ENCODE data around the gene PKM.
A peak's percentile ranks its signal among the peaks of the same experiment; 100 is the strongest.
"Not testable (repeated sequence)": the region's sequence is repeated elsewhere in the genome, so short reads cannot be mapped to it uniquely, and the experiment has no call there.

PKM gene

DNA sequence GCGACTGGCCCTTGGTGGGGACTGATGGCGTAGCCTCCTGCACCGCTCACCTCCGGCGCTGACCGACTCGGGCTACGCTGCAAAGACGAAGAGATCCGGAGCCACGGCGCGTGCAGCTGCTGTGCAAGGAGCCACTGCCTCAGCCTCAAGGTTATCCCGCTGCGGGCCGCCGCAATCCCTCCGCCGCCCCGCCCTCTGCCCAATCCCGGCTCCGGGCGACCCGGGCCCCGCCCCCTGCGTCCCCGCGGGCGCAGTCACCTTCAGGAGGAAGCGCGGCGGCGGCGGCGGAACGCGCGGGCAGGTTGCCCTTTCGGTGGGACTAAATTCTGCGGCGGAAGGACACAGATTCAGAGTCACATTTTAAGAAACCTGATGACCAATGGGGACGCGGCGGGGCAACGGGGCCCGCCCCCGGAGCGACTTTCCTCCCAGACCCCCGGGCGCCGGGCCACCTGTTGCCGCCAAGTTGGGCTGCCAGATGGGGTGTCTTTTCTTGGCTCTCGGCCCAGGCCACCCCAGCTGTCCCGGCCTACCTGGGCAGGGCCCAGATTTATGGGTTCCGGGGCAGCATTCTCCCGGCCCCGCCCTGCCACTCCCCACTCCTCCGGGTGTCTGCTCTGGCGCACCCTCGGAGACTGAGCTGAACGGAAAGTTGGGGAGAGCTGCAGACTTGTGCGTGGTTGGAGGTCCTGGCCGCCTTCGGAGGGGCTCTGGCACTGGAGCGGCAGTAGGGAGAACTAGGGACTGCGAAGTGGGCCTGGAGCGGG, at the start of gene PKM:
PKM (minus strand) TSS at position 125 of the 767 bp plus-strand sequence. CDS start 12,093 bp downstream, outside the sequence.
- DNase-seq (ENCODE audit: low spot score), result peak; percentile 98

DNA sequence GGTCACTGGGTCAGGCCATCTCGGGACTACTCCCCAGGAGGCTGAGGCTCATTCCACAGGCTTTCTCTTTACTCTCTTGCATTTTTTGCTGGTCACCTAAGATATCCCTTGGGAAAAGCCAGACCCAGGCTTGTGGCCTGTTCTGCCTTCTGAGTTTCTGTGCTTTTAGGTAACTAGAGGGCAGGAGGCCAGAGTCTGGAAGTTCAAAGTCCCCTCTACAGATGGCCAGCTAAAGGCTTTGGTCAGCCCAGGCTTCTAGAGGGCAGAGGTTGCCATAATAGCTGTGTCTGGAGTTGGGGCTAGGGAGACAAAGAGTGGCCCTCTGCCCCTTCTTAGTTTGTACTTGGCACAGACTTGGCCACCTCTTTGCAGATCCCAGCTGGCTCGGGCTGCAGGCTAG, 49.8 kb upstream of the PKM start:
- no peak for DNase-seq (ENCODE audit: low spot score)

DNA sequence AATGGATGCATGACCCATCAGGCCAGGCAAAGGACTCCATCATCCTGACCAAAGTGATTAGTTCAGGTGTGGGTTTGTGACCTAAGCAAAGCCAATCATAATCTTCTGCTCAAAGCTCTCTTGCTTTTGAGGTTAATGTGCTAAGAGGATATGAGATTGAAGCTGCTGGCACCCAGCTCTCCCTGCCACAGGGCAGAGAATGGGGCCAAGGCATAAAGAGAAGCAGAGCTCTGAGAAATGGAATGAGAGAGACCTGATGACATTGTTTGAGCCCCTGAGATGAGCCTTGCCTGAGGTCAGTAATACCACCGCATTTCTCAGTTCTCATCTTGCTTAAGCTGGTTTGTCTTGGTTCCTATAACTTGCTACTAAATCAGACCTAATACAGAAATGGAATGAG, 47.7 kb upstream of the PKM start:
- DNase-seq (ENCODE audit: low spot score), result no peak

DNA sequence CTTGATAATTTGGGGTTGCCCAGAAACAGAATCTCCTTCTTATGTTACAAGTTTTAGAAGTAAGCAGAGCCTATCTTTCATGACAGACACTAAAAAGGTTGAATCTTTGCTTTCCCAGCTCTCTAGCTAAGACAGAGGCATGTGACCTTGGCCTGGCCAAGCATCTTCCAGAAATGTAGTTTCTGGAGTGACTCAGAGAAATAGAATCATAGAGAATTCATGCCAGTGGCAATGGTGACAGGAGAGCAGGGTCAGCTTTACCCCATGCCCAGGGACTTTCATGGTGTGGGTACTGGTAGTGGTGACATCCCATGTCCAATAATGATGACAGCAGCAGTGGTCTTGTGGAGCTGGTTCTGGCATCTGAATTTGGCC, 45.3 kb upstream of the PKM start:
- DNase-seq (ENCODE audit: low spot score), result no peak

DNA sequence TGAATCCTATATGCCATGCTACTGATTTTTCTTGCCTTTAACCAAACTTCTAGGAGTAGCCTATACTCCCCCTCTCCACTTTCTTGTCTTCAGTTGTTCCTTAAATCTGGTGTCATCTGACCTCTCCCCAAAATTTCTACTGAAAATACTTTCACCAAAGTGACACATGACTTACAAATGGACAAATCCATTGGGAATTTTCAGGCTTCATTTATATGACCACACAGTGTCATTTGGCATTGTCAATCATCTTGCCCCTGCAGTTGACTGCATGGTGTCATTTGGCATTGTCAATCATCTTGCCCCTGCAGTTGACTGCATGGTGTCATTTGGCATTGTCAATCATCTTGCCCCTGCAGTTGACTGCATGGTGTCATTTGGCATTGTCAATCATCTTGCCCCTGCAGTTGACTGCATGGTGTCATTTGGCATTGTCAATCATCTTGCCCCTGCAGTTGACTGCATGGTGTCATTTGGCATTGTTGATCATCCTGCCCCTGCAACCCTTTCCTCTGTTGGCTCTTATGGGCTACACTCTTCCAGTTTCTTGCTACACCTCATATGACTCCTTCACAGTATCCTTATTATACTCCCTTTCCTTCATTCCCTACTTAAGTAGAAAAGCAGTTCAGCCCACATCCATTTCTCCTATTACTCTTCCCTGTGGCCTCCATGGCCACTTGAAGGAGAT, 44.8 kb upstream of the PKM start:
- not testable (repeated sequence) for DNase-seq (ENCODE audit: low spot score)

DNA sequence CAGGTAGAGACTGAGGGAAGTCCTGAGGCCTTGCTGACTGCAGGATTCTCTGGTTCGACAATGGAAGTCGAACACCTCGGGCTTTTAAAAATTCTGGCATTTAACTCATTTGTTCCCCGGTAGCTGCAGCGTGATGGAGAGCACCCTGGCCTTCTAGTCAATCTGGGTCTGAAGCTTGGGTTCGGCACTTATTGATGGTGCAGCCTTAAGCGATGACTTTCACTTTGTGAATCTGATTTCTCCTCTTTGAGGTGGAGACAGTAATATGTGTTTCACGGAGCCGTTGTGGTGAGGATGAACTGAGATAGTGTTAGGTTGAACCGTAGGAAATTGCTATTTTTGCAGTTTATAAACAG, 42.0 kb upstream of the PKM start:
- DNase-seq (ENCODE audit: low spot score), result no peak

DNA sequence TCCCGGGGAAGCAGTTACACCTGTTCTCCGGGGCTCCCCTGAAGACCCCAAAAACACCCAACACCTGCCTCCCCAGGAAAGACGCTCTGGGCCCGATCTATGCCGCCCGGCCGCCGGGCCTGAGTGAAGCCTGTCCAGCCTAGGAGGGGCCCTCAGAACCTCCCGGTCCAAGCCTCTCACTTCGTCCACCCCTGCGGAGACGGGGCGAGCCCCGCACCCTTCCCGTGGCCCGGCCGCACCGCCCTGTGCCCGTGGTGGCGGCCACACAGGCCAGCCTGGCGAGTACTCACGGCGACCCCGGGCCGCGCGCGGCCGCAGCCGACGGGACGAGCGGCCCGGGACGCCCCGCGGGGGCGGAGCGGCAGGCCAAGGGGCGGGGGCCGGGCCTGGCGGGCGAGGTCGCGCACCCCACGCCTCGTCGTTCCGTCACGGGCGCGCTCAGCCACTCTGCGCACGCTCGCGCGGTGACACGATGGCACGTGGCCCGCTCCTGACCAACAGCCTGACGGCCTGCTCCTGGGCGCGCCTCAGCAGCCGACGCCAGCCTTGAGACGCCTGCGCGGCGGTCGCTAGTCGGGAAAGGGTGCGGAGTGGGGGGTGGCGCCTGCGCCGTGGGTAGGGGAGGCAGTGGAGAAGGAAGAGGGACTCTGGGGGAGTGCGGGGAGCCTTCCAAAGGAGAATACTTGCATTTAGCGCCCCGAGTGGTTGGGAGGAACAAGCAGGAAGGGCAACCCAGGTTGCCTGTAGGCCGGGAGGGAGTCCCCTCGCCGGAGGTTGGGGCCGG, 41.4 kb upstream of the PKM start, which contains the start of gene PARP6:
PARP6 (minus strand) TSS at position 342 of the 784 bp plus-strand sequence. CDS start 5,077 bp downstream, outside the sequence.
- peak; percentile 99 for DNase-seq (ENCODE audit: low spot score)

DNA sequence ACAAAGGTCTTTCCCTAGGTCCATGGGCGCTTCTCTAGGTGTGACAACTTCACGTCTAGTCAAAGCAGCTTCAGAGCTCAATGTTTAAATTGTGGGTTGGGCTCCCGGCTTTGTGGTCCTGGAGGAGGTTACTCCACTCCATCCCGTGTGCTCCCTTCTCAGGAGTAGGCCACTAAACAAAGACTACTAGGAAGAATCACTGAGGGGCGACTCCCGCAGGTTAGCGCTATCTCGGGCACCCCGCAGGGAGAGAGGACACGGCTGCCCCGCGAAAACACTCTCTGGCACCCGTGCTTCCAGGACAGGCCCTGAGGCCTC, 40.9 kb upstream of the PKM start:
- DNase-seq (ENCODE audit: low spot score), result peak; percentile 3

DNA sequence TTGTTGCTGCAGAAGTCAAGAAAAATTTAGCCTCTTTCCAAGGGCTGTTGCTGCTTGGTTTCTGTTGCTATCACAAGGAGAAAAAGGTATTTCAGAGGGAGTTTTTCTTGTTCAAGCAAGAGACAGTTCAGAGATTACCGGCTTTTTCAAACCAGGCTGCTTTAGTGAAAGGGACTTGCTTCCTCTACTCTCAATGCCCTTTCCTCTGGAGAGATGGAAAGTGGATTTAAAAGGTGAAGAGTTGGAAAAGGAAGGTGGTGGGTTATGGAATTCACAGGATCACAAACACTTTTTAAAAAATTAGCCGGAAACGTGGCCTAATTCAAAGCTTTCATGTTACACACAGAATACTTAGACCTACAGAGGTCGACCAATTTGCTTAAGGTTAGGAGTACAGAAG, 40.2 kb upstream of the PKM start:
- DNase-seq (ENCODE audit: low spot score), result no peak

DNA sequence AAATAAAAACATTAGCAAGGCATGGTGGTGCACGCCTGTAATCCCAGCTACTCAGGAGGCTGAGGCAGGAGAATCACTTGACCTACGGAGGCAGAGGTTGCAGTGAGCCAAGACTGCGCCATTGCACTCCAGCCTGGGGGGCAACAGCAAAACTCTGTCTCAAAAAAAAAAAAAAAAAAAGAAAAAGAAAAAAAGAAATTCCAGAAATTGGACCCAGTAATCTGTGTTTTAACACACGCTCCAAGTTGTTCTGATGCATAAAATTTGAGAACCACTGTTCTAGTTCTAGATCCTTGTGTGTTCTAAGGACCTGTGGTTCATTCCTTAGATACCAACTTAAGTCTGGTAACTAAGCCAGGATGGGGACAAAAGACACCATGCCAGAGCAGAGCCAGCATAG, 38.7 kb upstream of the PKM start:
- DNase-seq (ENCODE audit: low spot score), result no peak

DNA sequence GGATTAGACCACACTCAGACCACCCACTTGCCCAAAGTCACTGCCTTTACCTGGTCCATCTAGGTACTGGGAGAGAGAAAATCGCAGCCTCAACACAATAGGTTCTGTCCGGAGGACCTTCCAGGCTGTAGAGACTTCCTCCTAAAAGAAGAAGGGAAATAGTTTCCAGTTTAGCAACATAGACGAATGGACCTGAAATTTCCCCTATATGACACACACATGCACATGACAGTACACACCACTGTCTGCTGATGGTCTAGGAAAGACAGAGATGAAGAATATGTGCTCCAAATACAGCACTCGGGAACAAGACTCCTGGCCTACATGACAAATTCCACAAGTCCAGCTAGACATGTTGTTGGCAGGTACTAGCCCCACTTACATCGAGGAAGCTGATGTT, 34.0 kb upstream of the PKM start:
- DNase-seq (ENCODE audit: low spot score), result no peak

DNA sequence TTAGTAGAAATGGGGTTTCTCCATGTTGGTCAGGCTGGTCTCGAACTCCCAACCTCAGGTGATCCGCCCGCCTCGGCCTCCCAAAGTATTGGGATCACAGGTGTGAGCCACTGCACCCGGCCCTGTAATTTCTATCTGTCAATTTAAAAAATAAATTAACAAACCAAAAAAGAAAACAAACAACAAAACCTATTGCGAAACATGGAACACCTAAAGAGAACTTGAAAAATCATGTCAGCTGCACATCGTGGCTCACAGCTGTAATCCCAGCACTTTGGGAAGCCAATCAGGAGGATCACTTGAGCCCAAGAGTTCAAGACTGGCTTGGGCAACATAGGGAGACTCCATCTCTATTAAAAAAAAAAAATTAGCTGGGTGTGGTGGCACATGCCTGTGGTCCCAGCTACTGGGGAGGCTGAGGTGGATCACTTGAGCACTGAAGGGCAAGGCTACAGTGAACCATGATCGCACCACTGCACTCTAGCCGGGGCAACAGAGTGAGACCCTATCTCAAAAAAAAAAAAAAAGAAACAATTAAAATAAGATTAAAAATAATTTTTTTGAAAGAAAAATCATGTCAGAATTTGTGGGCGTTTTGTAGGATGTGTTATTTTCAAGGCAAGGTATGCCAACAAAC, 21.8 kb upstream of the PKM start:
- no peak for DNase-seq (ENCODE audit: low spot score)

DNA sequence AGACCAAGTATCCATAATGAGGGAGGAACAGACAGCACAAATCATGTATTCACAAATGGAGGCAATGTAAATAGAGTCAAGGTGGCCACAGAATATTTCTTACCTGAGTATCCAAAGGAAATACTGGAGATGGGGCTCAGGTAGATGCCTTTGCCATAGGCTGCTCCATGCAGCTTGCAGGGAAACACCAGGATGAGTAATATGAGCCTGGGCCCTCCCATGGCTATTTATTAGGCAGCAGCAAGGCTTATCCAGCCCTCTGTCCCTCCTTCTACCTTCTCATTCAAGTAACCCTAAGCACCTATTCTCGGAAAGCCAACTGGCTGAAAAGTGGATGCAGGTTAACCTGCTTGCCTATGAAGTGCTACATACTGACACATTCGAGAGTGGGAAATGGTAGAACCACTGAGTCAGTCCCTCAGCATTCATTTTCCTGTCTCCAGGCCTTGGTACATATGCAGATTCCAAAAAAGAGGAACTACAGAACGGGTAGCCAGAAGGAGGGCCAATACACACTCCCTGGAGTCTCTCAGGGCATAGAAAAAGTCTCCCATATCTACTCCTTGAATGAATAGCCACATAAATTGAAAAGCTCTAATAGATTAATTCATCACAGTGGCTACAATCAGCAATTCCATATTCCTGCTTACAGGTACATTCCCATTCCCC, 18.3 kb upstream of the PKM start:
- DNase-seq (ENCODE audit: low spot score), result no peak

DNA sequence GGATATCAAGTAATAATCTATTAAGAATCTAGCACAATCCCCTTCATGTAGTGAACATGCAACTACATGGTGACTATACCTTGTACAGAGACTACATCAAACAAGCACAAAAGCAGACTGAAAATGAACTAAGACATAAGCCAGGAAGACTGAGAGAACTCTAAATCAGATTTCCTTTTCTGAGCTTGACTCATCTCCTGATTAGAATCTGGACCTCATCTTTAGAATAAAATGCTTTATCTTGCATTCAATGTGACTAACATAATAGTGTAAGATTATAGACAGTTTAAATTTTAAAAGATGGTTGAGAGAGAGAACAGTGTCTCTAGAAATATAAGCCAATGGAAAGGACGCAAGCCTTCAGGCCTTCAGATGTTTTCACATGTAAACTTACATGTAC, 17.5 kb upstream of the PKM start:
- no peak for DNase-seq (ENCODE audit: low spot score)

DNA sequence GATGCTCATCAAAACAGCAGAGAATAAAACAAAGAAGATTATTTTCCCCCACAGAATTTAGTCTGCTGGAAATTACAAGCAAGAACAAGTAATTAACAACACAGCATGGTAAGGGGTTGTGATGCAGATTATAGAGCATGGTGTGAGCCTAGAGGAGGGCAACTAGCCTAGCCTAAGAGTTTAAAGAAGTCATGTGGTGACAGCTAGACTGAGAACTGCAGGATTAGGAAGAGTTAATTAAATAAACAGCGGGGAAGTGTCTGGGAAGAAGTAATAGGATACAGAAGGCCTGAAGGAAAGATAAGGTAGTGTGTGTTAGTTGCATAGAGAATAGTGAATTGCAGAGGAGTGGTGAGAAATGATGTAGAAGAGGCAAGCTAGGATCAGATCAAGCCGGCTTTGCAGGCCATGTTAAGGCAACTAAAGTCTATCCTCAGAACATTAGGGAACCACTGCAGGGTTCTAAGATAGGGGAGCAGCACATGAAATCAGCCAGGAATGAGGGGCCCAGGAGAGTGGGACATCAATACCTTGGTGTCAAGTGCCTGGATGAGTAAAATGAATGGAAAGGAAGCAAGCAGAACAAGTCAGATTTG, 11.9 kb upstream of the PKM start:
- DNase-seq (ENCODE audit: low spot score), result no peak

DNA sequence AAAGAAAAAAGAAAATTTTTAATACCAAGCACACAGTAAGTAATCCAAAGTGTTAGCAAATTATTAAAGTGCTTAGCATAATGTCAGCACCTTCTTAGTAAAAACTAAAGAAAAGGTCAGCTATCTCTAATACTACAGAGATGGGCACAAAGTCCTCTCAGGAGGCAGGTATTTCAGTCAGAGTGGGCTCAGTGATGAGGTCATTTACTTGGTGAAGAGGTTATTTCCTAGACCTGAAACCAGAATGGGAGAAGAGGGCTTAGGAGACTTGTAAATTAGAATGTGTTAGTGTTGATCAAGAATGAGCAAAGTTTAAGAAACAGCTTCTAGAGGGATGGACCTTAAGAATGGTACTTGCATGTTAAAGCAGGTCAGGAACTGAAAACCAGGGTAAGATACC, 8.7 kb upstream of the PKM start:
- DNase-seq (ENCODE audit: low spot score), result no peak

DNA sequence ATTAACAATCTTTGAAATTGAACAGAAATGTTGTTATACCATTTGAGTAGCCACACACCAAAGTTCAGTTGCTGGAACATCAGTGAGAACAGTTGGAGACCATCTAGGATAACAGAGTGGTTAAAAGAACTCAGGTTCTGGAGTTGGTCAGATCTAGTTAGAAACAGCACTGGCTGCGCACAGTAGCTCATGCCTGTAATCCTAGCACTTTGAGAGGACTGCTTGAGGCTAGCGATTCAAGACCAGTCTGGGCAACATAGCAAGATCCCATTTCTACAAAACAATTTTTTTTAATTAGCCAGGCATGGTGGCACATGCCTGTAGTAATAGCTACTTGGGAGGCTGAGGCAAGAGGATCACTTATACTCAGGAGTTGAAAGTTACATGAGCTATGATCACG, 7.6 kb upstream of the PKM start:
- no peak for DNase-seq (ENCODE audit: low spot score)

DNA sequence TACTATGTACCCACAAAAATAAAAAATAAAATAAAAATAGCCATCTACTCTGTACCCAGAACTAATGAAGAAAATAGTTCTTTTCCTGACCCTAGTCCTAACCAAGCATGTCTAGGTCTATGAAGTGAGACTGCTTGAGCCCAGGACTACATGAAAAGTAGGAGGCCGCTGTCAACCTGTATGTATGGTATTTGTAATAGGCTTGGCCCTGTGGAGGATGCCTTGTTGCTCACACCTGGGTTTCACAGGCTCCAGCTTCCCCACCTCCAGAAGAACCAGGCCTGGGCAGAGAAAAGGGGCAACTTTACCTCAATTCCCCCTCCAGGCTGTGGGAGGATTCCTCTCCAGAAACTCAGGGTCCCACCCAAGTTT, 6.8 kb upstream of the PKM start:
- DNase-seq (ENCODE audit: low spot score), result no peak

DNA sequence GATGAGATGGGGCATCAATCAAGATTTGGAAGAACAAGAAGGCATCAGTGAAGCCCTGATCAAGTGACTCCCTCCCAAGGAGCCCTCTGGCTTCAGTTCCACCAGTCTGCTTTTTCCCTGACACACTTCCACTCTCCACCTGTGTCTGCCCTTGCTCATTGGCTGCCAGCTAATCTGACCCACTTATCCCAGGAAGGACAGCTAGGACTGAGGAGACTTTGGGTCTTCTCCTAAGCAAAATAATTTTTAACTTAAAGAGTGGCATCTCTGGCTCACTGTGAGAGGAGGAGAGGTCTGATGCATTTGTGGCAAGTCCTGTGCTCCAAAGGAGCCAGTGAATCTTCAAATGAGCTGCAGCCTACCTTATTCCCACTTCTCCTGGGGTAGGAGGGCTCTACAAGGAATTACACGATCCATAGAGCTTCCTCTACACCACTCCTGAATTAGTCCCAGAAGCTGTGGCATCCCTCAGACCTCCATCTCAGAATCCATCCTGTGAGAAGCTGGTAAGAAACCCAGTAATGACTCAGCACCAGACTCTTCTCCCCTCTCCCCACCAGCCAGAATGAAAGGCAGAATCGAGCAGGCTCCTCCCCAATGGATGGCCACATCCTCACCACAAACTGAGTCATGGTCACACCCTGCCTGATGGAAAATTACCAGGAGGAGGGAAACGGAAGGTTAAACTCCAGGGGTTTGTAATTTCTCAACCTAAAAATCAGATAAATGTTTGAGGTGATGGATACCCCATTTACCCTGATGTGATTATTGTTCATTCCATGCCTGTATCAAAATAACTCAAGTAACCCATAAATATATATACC, 6.3 kb upstream of the PKM start:
- DNase-seq (ENCODE audit: low spot score), result peak; percentile 73

DNA sequence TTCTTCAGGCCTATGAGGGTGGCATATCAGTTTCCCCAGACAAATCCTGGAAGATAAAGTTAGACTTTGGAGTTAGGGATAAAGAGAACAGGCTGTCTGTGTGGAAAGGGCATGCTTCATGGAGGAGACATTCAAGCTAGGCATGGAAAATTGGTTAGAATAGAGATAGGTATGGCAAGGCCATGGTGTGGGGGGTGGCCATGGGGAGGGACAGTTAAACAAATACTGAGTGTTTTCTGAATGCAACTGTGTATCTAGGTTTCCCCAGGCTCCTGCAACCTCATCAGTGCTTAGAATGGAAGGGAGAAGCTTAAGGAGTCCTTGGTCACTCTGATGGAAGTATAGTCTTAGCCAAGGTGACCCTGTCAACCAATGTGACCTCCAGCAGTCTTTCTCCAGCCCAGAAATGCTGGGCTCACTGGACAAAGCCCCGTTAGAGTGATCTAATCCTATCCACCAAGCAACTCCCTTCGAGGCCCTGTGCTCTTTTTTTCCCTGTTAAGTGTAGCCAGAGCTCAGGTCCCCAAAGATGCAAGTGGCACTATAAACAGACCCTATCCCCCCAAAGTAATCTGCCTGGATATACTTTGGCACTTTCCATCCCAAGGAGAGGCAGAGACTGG, 5.5 kb upstream of the PKM start:
- no peak for DNase-seq (ENCODE audit: low spot score)

Data from CD4-positive, alpha-beta T cell treated with Interleukin-15 for 4 hours (primary cell).